HCT116 (cell line): ENCODE data around the gene PNRC1. TPM values are rescaled to one million over a fixed set of nuclear protein-coding genes. Genes with fewer than 3 reads are reported as not detected.

Experiments
- ATAC-seq: fragments of 200-7000 bp; cut with Tn5 transposase; 2 replicates; pipeline ENCODE4 v1.9.1; 2020; ENCODE audit warnings: mild to moderate bottlenecking, moderate library complexity
- BruUV-seq: library from RNA; stranded (reverse); fragments of 400-500 nt; replicated peaks from 2 replicates; lab custom pipeline; 2021; lab: Mats Ljungman, UMichigan
- CTCF ChIA-PET: fragments of 300-600 bp; sonication (Branson Sonifier 250); formaldehyde crosslinking; loops from one replicate; lab custom pipeline; 2021; ENCODE audit warnings: antibody characterized with exemption; lab: Charles Lee
- POLR2A ChIA-PET: fragments of 300-600, 350-600 bp; sonication (Branson Sonifier 250); formaldehyde crosslinking; loops from one replicate; lab custom pipeline; 2021; ENCODE audit warnings: antibody characterized with exemption; lab: Charles Lee
- RAD21 ChIA-PET, 2 experiments: fragments of 300-600 bp; sonication (Branson Sonifier 250); formaldehyde crosslinking; loops; one replicate each; lab custom pipeline; 2023; ENCODE audit warnings: low total read pairs in 2 of 2; ENCODE audit not compliant: uncharacterized antibody in 2 of 2, unreplicated experiment in 2 of 2, low non-redundant PET in 1 of 2; lab: Charles Lee
- DNase-seq: peaks from one replicate; pipeline ENCODE4 v3.0.0-alpha.2; 2010; ENCODE audit warnings: low read depth, low spot score
- H2AFZ ChIP-seq: fragments of 200-600 bp; shearing (Covaris generic), sonication (generic); 2 replicates; pipeline ENCODE4 v1.6.1; 2017; ENCODE audit warnings: low read depth, mixed run types, mixed read lengths, antibody characterized with exemption, low read length; ENCODE audit not compliant: poor library complexity, severe bottlenecking
- H3K27ac ChIP-seq: 2 replicates; pipeline ENCODE4 v1.5.1; 2012; ENCODE audit warnings: low read depth, low read length
- H3K27me3 ChIP-seq: fragments of 200-600 bp; sonication (generic); 2 replicates; pipeline ENCODE4 v1.6.1; 2016; ENCODE audit warnings: mixed run types, low read length, mixed read lengths; ENCODE audit not compliant: insufficient read depth
- H3K36me3 ChIP-seq, 2 experiments: fragments of 200-500 bp in 1 of 2; fragments of 200-600 bp in 1 of 2; sonication (Bioruptor generic) in 1 of 2; sonication (generic) in 1 of 2; 2 replicates each; pipeline versions ENCODE4 v1.5.1 to v1.6.1; 2014 to 2016; ENCODE audit warnings: low read length in 2 of 2, inconsistent platforms in 1 of 2, mixed read lengths in 1 of 2, mixed run types in 1 of 2; ENCODE audit not compliant: insufficient read depth in 2 of 2, control insufficient read depth in 1 of 2
- H3K4me1 ChIP-seq, 2 experiments: fragments of 200-600 bp in 1 of 2; sonication (generic) in 1 of 2; 2 replicates each; pipeline versions ENCODE4 v1.5.1 to v1.6.1; 2012 to 2017; ENCODE audit warnings: low read length in 2 of 2, inconsistent platforms in 1 of 2, mild to moderate bottlenecking in 1 of 2, mixed read lengths in 1 of 2, mixed run types in 1 of 2, moderate library complexity in 1 of 2; ENCODE audit not compliant: insufficient read depth in 2 of 2, control insufficient read depth in 1 of 2
- H3K4me2 ChIP-seq: fragments of 200-600 bp; sonication (generic); 2 replicates; pipeline ENCODE4 v1.6.1; 2017; ENCODE audit warnings: mixed run types, low read length, mixed read lengths
- H3K4me3 ChIP-seq, 2 experiments: fragments of 200-600 bp in 1 of 2; sonication (generic) in 1 of 2; replicated peaks in 1 of 2; 2 replicates each; pipeline ENCODE4 v1.5.1; 2011 to 2016; ENCODE audit warnings: low read length in 2 of 2, control low read depth in 1 of 2, low read depth in 1 of 2, mild to moderate bottlenecking in 1 of 2, mixed read lengths in 1 of 2, mixed run types in 1 of 2
- H3K79me2 ChIP-seq: fragments of 200-600 bp; sonication (generic); 2 replicates; pipeline ENCODE4 v1.6.1; 2017; ENCODE audit warnings: mild to moderate bottlenecking, mixed run types, low read length, moderate library complexity, mixed read lengths; ENCODE audit not compliant: insufficient read depth
- H3K9ac ChIP-seq: fragments of 200-600 bp; sonication (generic); 2 replicates; pipeline ENCODE4 v1.6.1; 2016; ENCODE audit warnings: low read length, mixed read lengths
- H3K9me2 ChIP-seq: fragments of 200-600 bp; sonication (generic), shearing (Covaris generic); 2 replicates; pipeline ENCODE4 v1.6.1; 2017; ENCODE audit warnings: mixed run types, mild to moderate bottlenecking, moderate library complexity; ENCODE audit not compliant: insufficient read depth
- H3K9me3 ChIP-seq, 2 experiments: fragments of 200-500 bp in 1 of 2; fragments of 200-600 bp in 1 of 2; sonication (Bioruptor generic) in 1 of 2; sonication (generic) in 1 of 2; 2 replicates each; pipeline ENCODE4 v1.6.1; 2014 to 2017; ENCODE audit warnings: low read length in 2 of 2, mixed read lengths in 2 of 2, inconsistent platforms in 1 of 2, low read depth in 1 of 2, mild to moderate bottlenecking in 1 of 2, mixed run types in 1 of 2, moderate library complexity in 1 of 2; ENCODE audit not compliant: control insufficient read depth in 1 of 2, insufficient read depth in 1 of 2
- H4K20me1 ChIP-seq: fragments of 200-600 bp; sonication (generic), shearing (Covaris generic); 2 replicates; pipeline ENCODE4 v1.6.1; 2017; ENCODE audit warnings: mixed run types, mild to moderate bottlenecking, moderate library complexity; ENCODE audit not compliant: insufficient read depth
- CEBPB ChIP-seq: IDR thresholded peaks from 2 replicates; pipeline ENCODE4 v1.6.1; 2012; ENCODE audit warnings: low read depth
- EGR1 ChIP-seq: IDR thresholded peaks from 2 replicates; pipeline ENCODE4 v1.6.1; 2012; ENCODE audit warnings: low read depth
- ELF1 ChIP-seq: IDR thresholded peaks from 2 replicates; pipeline ENCODE4 v1.6.1; 2012; ENCODE audit warnings: low read depth, borderline replicate concordance
- EZH2 ChIP-seq: fragments of 200-600 bp; sonication (generic); IDR thresholded peaks from 2 replicates; pipeline ENCODE4 v1.6.1; 2017; ENCODE audit warnings: antibody characterized with exemption, mixed run types
- FOSL1 ChIP-seq: IDR thresholded peaks from 2 replicates; pipeline ENCODE4 v1.6.1; 2012; ENCODE audit warnings: low read depth
- SIN3A ChIP-seq: IDR thresholded peaks from 2 replicates; pipeline ENCODE4 v1.6.1; 2012; ENCODE audit warnings: low read depth
- TCF7L2 ChIP-seq: IDR thresholded peaks from 2 replicates; pipeline ENCODE4 v1.7.0; 2011; ENCODE audit warnings: borderline replicate concordance, inconsistent platforms; ENCODE audit not compliant: insufficient read depth, insufficient read length; ENCODE audit errors: extremely low read depth
- YY1 ChIP-seq: IDR thresholded peaks from 2 replicates; pipeline ENCODE4 v1.6.1; 2011; ENCODE audit warnings: low read length, low read depth, moderate library complexity, mild to moderate bottlenecking; ENCODE audit not compliant: insufficient replicate concordance; ENCODE audit errors: extremely low read depth
- ZFX ChIP-seq: fragments of 450-650 bp; IDR thresholded peaks from 2 replicates; pipeline ENCODE4 v1.6.1; 2017
- ZNF274 ChIP-seq: fragments of 200-500 bp; sonication (Bioruptor generic); IDR thresholded peaks from 2 replicates; pipeline ENCODE4 v1.6.1; 2014; ENCODE audit warnings: mild to moderate bottlenecking, low read depth, low read length, inconsistent platforms
- intact Hi-C: fragments of 100-400 bp; cut with micrococcal nuclease; formaldehyde crosslinking; loops from 2 replicates; pipeline ENCODE4 v1.10.0; 2022
- total RNA-seq: library from RNA; stranded (reverse); gene quantifications from one replicate; pipeline ENCODE4 v1.2.1, GENCODE V29; 2021; ENCODE audit not compliant: unreplicated experiment
- TF ChIP-seq, protein P1 (sequence below): IDR thresholded peaks from 2 replicates; pipeline ENCODE4 v1.6.1; 2012; ENCODE audit warnings: low read depth
- TF ChIP-seq, protein P2 (sequence below), 3 experiments: fragments of 200-600 bp in 1 of 3; sonication (generic) in 1 of 3; IDR thresholded peaks in 2 of 3; conservative IDR thresholded peaks in 1 of 3; 2 replicates each; pipeline ENCODE4 v1.5.1; 2012 to 2017; ENCODE audit warnings: low read depth in 2 of 3, low read length in 2 of 3, antibody characterized with exemption in 1 of 3, borderline replicate concordance in 1 of 3, control low read depth in 1 of 3, mild to moderate bottlenecking in 1 of 3, mixed read lengths in 1 of 3, mixed run types in 1 of 3, moderate library complexity in 1 of 3; ENCODE audit not compliant: insufficient read depth in 1 of 3
- TF ChIP-seq, protein P3 (sequence below): IDR thresholded peaks from 2 replicates; pipeline ENCODE4 v1.6.1; 2011; ENCODE audit warnings: mild to moderate bottlenecking, low read length, moderate library complexity; ENCODE audit not compliant: insufficient replicate concordance; ENCODE audit errors: extremely low read depth

The PNRC1 gene
- total RNA-seq, 1 experiment from 2014 or later: 66.8 TPM

DNA sequence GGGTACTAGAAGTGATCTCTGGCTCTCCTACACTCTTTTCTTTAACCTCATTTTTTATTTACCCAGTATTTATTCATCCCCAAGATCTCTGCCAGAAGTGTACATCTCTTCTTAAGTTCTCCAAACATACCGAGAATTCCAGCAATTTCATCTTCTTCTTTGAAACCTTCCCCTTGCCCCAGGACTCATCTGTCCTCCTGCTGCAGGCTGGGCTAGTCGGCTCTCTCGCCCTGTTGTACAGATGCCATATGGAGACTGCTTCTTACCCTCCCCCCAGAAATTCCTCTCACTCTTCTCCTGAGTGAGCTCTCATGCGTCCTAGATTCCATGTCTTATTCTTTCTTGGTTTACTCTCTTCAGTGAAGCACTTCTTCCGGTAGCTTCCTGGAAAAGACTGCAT, 21.9 kb upstream of the PNRC1 start:
- CTCF ChIA-PET: no interaction called here
- POLR2A ChIA-PET: interaction anchor here (2.1 kb wide), 1 partner anchor 22 kb away, joined by 9 read pairs; the partner anchor contains the start of gene PNRC1
- Histone ChIP-seq H3K4me2 (no peak overlapping the region), H3K79me2 (no peaks in the 10 kb centered on the region), H4K20me1 (no peaks in the 10 kb centered on the region), H3K36me3 (no peaks in the 10 kb centered on the region), H3K27ac (no peak overlapping the region), H2AFZ (no peak overlapping the region), H3K4me1 (no peaks in the 10 kb centered on the region), H3K4me3 (no peak overlapping the region), H3K9me2 (no peaks in the 10 kb centered on the region), H3K9me3 (no peaks in the 10 kb centered on the region), H3K9ac (no peak overlapping the region), H3K27me3 (no peaks in the 10 kb centered on the region)
- DNase-seq (no peak), ATAC-seq (no peak)
- BruUV-seq: no TSS peak
- TF ChIP-seq, protein P1, sequence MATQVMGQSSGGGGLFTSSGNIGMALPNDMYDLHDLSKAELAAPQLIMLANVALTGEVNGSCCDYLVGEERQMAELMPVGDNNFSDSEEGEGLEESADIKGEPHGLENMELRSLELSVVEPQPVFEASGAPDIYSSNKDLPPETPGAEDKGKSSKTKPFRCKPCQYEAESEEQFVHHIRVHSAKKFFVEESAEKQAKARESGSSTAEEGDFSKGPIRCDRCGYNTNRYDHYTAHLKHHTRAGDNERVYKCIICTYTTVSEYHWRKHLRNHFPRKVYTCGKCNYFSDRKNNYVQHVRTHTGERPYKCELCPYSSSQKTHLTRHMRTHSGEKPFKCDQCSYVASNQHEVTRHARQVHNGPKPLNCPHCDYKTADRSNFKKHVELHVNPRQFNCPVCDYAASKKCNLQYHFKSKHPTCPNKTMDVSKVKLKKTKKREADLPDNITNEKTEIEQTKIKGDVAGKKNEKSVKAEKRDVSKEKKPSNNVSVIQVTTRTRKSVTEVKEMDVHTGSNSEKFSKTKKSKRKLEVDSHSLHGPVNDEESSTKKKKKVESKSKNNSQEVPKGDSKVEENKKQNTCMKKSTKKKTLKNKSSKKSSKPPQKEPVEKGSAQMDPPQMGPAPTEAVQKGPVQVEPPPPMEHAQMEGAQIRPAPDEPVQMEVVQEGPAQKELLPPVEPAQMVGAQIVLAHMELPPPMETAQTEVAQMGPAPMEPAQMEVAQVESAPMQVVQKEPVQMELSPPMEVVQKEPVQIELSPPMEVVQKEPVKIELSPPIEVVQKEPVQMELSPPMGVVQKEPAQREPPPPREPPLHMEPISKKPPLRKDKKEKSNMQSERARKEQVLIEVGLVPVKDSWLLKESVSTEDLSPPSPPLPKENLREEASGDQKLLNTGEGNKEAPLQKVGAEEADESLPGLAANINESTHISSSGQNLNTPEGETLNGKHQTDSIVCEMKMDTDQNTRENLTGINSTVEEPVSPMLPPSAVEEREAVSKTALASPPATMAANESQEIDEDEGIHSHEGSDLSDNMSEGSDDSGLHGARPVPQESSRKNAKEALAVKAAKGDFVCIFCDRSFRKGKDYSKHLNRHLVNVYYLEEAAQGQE: no peak
- TF ChIP-seq EGR1: no peak
- intact Hi-C loops: no loop called here
- RAD21 ChIA-PET: no interaction called here

DNA sequence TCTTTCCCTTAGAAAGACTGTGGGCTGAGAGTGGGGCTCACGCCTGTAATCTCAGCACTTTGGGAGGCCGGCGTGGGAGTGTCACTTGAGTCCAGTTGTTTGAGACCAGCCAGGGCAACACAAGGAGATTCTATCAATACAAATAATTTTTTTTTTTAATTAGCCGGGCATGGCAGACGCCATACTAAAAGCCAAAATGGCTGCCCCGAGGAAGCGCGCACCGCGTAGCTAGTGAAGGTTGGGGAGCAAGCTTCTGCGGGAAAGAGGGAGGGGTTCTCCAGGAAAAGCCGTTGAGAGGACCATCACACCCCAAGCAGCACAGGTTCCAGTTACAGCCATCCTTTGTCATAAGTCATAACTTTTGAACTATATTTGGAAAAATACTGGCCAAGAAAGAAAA, 21.3 kb upstream of the PNRC1 start:
- BruUV-seq: no TSS peak
- Histone ChIP-seq H3K9me2 (no peaks in the 10 kb centered on the region), H4K20me1 (no peaks in the 10 kb centered on the region), H3K9me3 (no peaks in the 10 kb centered on the region), H3K27me3 (no peaks in the 10 kb centered on the region), H3K27ac (no peak overlapping the region), H3K4me2 (no peak overlapping the region), H3K79me2 (no peaks in the 10 kb centered on the region), H3K36me3 (no peaks in the 10 kb centered on the region), H3K4me1 (no peaks in the 10 kb centered on the region), H2AFZ (no peak overlapping the region), H3K4me3 (no peak overlapping the region), H3K9ac (no peak overlapping the region)
- RAD21 ChIA-PET: no interaction called here
- CTCF ChIA-PET: no interaction called here
- ATAC-seq: no peak
- POLR2A ChIA-PET: no interaction called here
- intact Hi-C loops: no loop called here
- no peak for DNase-seq
- no peak for TF ChIP-seq ELF1
- no peak for TF ChIP-seq EZH2
- TF ChIP-seq FOSL1: no peak
- no peak for TF ChIP-seq EGR1
- TF ChIP-seq, protein P2, sequence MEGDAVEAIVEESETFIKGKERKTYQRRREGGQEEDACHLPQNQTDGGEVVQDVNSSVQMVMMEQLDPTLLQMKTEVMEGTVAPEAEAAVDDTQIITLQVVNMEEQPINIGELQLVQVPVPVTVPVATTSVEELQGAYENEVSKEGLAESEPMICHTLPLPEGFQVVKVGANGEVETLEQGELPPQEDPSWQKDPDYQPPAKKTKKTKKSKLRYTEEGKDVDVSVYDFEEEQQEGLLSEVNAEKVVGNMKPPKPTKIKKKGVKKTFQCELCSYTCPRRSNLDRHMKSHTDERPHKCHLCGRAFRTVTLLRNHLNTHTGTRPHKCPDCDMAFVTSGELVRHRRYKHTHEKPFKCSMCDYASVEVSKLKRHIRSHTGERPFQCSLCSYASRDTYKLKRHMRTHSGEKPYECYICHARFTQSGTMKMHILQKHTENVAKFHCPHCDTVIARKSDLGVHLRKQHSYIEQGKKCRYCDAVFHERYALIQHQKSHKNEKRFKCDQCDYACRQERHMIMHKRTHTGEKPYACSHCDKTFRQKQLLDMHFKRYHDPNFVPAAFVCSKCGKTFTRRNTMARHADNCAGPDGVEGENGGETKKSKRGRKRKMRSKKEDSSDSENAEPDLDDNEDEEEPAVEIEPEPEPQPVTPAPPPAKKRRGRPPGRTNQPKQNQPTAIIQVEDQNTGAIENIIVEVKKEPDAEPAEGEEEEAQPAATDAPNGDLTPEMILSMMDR (IDR thresholded peaks at IDR 0.05 in 2 of 3, conservative IDR thresholded peaks at IDR 0.05 in 1 of 3; ENCODE audit: borderline replicate concordance in 1 of 3, insufficient read depth in 1 of 3, low read depth in 2 of 3, low read length in 2 of 3): no peak
- TF ChIP-seq YY1: no peak
- TF ChIP-seq SIN3A: no peak
- TF ChIP-seq, protein P3, sequence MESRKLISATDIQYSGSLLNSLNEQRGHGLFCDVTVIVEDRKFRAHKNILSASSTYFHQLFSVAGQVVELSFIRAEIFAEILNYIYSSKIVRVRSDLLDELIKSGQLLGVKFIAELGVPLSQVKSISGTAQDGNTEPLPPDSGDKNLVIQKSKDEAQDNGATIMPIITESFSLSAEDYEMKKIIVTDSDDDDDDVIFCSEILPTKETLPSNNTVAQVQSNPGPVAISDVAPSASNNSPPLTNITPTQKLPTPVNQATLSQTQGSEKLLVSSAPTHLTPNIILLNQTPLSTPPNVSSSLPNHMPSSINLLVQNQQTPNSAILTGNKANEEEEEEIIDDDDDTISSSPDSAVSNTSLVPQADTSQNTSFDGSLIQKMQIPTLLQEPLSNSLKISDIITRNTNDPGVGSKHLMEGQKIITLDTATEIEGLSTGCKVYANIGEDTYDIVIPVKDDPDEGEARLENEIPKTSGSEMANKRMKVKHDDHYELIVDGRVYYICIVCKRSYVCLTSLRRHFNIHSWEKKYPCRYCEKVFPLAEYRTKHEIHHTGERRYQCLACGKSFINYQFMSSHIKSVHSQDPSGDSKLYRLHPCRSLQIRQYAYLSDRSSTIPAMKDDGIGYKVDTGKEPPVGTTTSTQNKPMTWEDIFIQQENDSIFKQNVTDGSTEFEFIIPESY: no peak
- TF ChIP-seq CEBPB: no peak
- TF ChIP-seq TCF7L2: no peak
- TF ChIP-seq ZFX: no peak
- no peak for TF ChIP-seq ZNF274
